K562 (cell line): ENCODE data around the gene GABRA1. TPM values are rescaled to one million over a fixed set of nuclear protein-coding genes. Genes with fewer than 3 reads are reported as not detected.

Experiments
- CHCHD3 ChIP-seq: fragments of 250-450 bp; sonication (Bioruptor Pico); IDR thresholded peaks from 2 replicates; pipeline ENCODE4 v2.1.2; 2022; ENCODE audit warnings: mild to moderate bottlenecking
- ELF2 ChIP-seq: fragments of 250-450 bp; sonication (Bioruptor Pico); IDR thresholded peaks from 2 replicates; pipeline ENCODE4 v1.5.0; 2021; ENCODE audit warnings: mild to moderate bottlenecking
- FOXJ3 ChIP-seq: sonication (generic); formaldehyde crosslinking; IDR thresholded peaks from 2 replicates; pipeline ENCODE4 v1.4.0; 2020; ENCODE audit warnings: mild to moderate bottlenecking, missing genetic modification reagents
- GTF2F1 ChIP-seq: IDR thresholded peaks from 2 replicates; pipeline ENCODE4 v1.6.1; 2011; ENCODE audit warnings: low read depth, low read length, improper control_type of control experiment
- HDAC2 ChIP-seq: fragments of 450-650 bp; IDR thresholded peaks from 2 replicates; pipeline ENCODE4 v1.6.1; 2016; ENCODE audit warnings: mild to moderate bottlenecking
- MIER1 ChIP-seq: fragments of 450-650 bp; IDR thresholded peaks from 2 replicates; pipeline ENCODE4 v1.6.1; 2016; ENCODE audit warnings: antibody characterized with exemption, mild to moderate bottlenecking, low read depth
- NCOA1 ChIP-seq: fragments of 450-650 bp; IDR thresholded peaks from 2 replicates; pipeline ENCODE4 v1.6.1; 2016; ENCODE audit warnings: low read depth
- PCBP2 ChIP-seq: fragments of 200-400 bp; formaldehyde crosslinking; IDR thresholded peaks from 2 replicates; pipeline ENCODE4 v1.6.1; 2018; ENCODE audit warnings: low read length, low read depth, mild to moderate bottlenecking, moderate library complexity; ENCODE audit not compliant: poor library complexity, severe bottlenecking
- ZBTB7A ChIP-seq: IDR thresholded peaks from 2 replicates; pipeline ENCODE4 v1.6.1; 2011; ENCODE audit warnings: low read depth, mild to moderate bottlenecking, low read length, moderate library complexity, borderline replicate concordance; ENCODE audit not compliant: control insufficient read depth
- ZC3H8 ChIP-seq: fragments of 450-650 bp; IDR thresholded peaks from 2 replicates; pipeline ENCODE4 v1.6.1; 2017
- ZNF175 ChIP-seq: fragments of 200-800 bp; sonication (Bioruptor generic); IDR thresholded peaks from 2 replicates; pipeline ENCODE4 v1.6.1; 2016; ENCODE audit warnings: low read depth, mild to moderate bottlenecking, missing genetic modification characterization, missing compliant biosample characterization
- polyA plus RNA-seq, 8 experiments: library from polyadenylated mRNA; depleted of rRNA in 4 of 8; stranded (reverse) in 5 of 8; unstranded in 3 of 8; fragments of >200 nt; fragmentation: Nextera tagmentation in 2 of 8; fragmentation: Illumina TruSeq in 1 of 8; extraction: Ambion mirVana in 2 of 8; extraction: Trizol in 1 of 8; gene quantifications; 2 replicates each; pipeline versions ENCODE4 v1.2.1 to v1.2.3, GENCODE V29; 2011 to 2014; ENCODE audit warnings: inconsistent platforms in 1 of 8, missing spikeins in 1 of 8
- total RNA-seq, 7 experiments: library from RNA; depleted of rRNA in 6 of 7; stranded (reverse); fragments of >200 nt in 6 of 7; fragmentation: Illumina TruSeq in 2 of 7; extraction: Trizol in 2 of 7; gene quantifications; 2 replicates each; pipeline versions ENCODE4 v1.2.1 to v1.2.3, GENCODE V29; 2011 to 2021; ENCODE audit warnings: low replicate concordance in 1 of 7
- TF ChIP-seq, protein P1 (sequence below): fragments of 450-650 bp; IDR thresholded peaks from 2 replicates; pipeline ENCODE4 v1.6.1; 2016
- TF ChIP-seq, protein P2 (sequence below): fragments of 450-650 bp; formaldehyde crosslinking; IDR thresholded peaks from 2 replicates; pipeline ENCODE4 v1.4.0; 2022; ENCODE audit warnings: mild to moderate bottlenecking, moderate library complexity
- TF ChIP-seq, protein P3 (sequence below): sonication (generic); formaldehyde crosslinking; IDR thresholded peaks from 2 replicates; pipeline ENCODE4 v1.8.1; 2023; ENCODE audit warnings: mild to moderate bottlenecking, missing genetic modification reagents

The GABRA1 gene
- total and polyA plus RNA-seq, 9 of the 15 experiments (the other 6 are each of a cell fraction or from before 2014, with no cell fraction given): 0.07 TPM; not detected in 8

DNA sequence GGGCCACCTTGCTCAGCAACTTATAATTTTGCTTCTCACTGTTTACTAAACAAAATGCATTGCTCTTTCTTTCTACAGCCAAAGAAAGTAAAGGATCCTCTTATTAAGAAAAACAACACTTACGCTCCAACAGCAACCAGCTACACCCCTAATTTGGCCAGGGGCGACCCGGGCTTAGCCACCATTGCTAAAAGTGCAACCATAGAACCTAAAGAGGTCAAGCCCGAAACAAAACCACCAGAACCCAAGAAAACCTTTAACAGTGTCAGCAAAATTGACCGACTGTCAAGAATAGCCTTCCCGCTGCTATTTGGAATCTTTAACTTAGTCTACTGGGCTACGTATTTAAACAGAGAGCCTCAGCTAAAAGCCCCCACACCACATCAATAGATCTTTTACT is 49.1 kb downstream of the GABRA1 start (continued):
- TF ChIP-seq, protein P1, sequence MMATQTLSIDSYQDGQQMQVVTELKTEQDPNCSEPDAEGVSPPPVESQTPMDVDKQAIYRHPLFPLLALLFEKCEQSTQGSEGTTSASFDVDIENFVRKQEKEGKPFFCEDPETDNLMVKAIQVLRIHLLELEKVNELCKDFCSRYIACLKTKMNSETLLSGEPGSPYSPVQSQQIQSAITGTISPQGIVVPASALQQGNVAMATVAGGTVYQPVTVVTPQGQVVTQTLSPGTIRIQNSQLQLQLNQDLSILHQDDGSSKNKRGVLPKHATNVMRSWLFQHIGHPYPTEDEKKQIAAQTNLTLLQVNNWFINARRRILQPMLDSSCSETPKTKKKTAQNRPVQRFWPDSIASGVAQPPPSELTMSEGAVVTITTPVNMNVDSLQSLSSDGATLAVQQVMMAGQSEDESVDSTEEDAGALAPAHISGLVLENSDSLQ: no peak
- TF ChIP-seq NCOA1 (no peak), ZC3H8 (no peak), PCBP2 (no peak), FOXJ3 (CRISPR knock-in tag) (no peak), MIER1 (no peak), GTF2F1 (no peak), ZNF175 (CRISPR knock-in tag) (no peak), ZBTB7A (no peak), ELF2 (CRISPR knock-in tag) (no peak), HDAC2 (no peak), CHCHD3 (no peak)
- TF ChIP-seq, protein P2, sequence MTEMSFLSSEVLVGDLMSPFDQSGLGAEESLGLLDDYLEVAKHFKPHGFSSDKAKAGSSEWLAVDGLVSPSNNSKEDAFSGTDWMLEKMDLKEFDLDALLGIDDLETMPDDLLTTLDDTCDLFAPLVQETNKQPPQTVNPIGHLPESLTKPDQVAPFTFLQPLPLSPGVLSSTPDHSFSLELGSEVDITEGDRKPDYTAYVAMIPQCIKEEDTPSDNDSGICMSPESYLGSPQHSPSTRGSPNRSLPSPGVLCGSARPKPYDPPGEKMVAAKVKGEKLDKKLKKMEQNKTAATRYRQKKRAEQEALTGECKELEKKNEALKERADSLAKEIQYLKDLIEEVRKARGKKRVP (CRISPR knock-in tag): no peak
- TF ChIP-seq, protein P3, sequence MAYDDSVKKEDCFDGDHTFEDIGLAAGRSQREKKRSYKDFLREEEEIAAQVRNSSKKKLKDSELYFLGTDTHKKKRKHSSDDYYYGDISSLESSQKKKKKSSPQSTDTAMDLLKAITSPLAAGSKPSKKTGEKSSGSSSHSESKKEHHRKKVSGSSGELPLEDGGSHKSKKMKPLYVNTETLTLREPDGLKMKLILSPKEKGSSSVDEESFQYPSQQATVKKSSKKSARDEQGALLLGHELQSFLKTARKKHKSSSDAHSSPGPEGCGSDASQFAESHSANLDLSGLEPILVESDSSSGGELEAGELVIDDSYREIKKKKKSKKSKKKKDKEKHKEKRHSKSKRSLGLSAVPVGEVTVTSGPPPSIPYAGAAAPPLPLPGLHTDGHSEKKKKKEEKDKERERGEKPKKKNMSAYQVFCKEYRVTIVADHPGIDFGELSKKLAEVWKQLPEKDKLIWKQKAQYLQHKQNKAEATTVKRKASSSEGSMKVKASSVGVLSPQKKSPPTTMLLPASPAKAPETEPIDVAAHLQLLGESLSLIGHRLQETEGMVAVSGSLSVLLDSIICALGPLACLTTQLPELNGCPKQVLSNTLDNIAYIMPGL (CRISPR knock-in tag): no peak
